Neural cell (in vitro differentiated cells): Measurements from ENCODE around the gene PACSIN2. TPM values are rescaled to one million over a fixed set of nuclear protein-coding genes. Genes with fewer than 3 reads are reported as not detected.
A peak's percentile ranks its signal among the peaks of the same experiment; 100 is the strongest.

Source experiments
- H2AFZ ChIP-seq: fragments of 200-600, 300-800 bp; sonication (generic), shearing (Covaris generic); 2 replicates; pipeline ENCODE4 v1.6.0; 2014; ENCODE audit warnings: low read depth, mild to moderate bottlenecking, antibody characterized with exemption, low read length, moderate library complexity
- H3F3A ChIP-seq: fragments of 200-600 bp; shearing (Covaris generic); 2 replicates; pipeline ENCODE4 v1.6.1; 2016; ENCODE audit warnings: mild to moderate bottlenecking, moderate library complexity, mixed read lengths, antibody characterized with exemption, low read length; ENCODE audit not compliant: insufficient read depth, poor library complexity, severe bottlenecking
- H3K27ac ChIP-seq: fragments of 200-600, 300-800 bp; sonication (generic), shearing (Covaris generic); 2 replicates; pipeline ENCODE4 v1.5.1; 2014; ENCODE audit warnings: mild to moderate bottlenecking, low read length, moderate library complexity
- H3K27me3 ChIP-seq: fragments of 300-800, 200-600 bp; sonication (generic), shearing (Covaris generic); 2 replicates; pipeline ENCODE4 v1.6.0; 2014; ENCODE audit warnings: mild to moderate bottlenecking, low read depth, low read length, moderate library complexity; ENCODE audit not compliant: insufficient read depth
- H3K36me3 ChIP-seq: fragments of 300-800, 200-600 bp; sonication (generic), shearing (Covaris generic); 2 replicates; pipeline ENCODE4 v1.5.1; 2014; ENCODE audit warnings: mild to moderate bottlenecking, antibody characterized with exemption, low read length, moderate library complexity; ENCODE audit not compliant: insufficient read depth
- H3K4me2 ChIP-seq: fragments of 300-800, 200-600 bp; sonication (generic), shearing (Covaris generic); 2 replicates; pipeline ENCODE4 v1.6.0; 2014; ENCODE audit warnings: mild to moderate bottlenecking, low read length
- H3K4me3 ChIP-seq: fragments of 300-800, 200-600 bp; sonication (generic), shearing (Covaris generic); 2 replicates; pipeline ENCODE4 v1.5.1; 2014; ENCODE audit warnings: mild to moderate bottlenecking, low read length, moderate library complexity
- H3K79me2 ChIP-seq: fragments of 200-600 bp; shearing (Covaris generic); replicated peaks from 2 replicates; pipeline ENCODE4 v1.6.0; 2014; ENCODE audit warnings: mild to moderate bottlenecking, low read length, moderate library complexity; ENCODE audit not compliant: insufficient read depth
- H3K9ac ChIP-seq: fragments of 300-800, 200-600 bp; sonication (generic), shearing (Covaris generic); 2 replicates; pipeline ENCODE4 v1.6.1; 2016; ENCODE audit warnings: mild to moderate bottlenecking, low read length, mixed read lengths
- H3K9me2 ChIP-seq: fragments of 200-600 bp; shearing (Covaris generic); 2 replicates; pipeline ENCODE4 v1.6.1; 2016; ENCODE audit warnings: mild to moderate bottlenecking, low read length, mixed read lengths; ENCODE audit not compliant: insufficient read depth
- H3K9me3 ChIP-seq: fragments of 200-600, 300-800 bp; sonication (generic), shearing (Covaris generic); 2 replicates; pipeline ENCODE4 v1.6.1; 2016; ENCODE audit warnings: mild to moderate bottlenecking, mixed run types, low read length, moderate library complexity, mixed read lengths
- H4K20me1 ChIP-seq: fragments of 200-600 bp; shearing (Covaris generic); 2 replicates; pipeline ENCODE4 v1.6.1; 2016; ENCODE audit warnings: mild to moderate bottlenecking, mixed run types; ENCODE audit not compliant: insufficient read depth
- CTCF ChIP-seq: fragments of 450-650 bp; IDR thresholded peaks from 2 replicates; pipeline ENCODE4 v1.5.1; 2014; ENCODE audit warnings: antibody characterized with exemption, mild to moderate bottlenecking, moderate library complexity; ENCODE audit not compliant: poor library complexity, severe bottlenecking
- EP300 ChIP-seq: fragments of 450-650 bp; conservative IDR thresholded peaks from 2 replicates; pipeline ENCODE4 v1.6.1; 2014; ENCODE audit warnings: antibody characterized with exemption, mild to moderate bottlenecking, moderate library complexity; ENCODE audit not compliant: poor library complexity, severe bottlenecking
- EZH2 ChIP-seq: fragments of 200-600, 300-800 bp; shearing (Covaris generic), sonication (generic); IDR thresholded peaks from 2 replicates; pipeline ENCODE4 v1.6.1; 2014; ENCODE audit warnings: antibody characterized with exemption, low read length, borderline replicate concordance, mild to moderate bottlenecking; ENCODE audit not compliant: insufficient read depth, poor library complexity, severe bottlenecking
- MXI1 ChIP-seq: fragments of 450-650 bp; conservative IDR thresholded peaks from 2 replicates; pipeline ENCODE4 v1.6.1; 2014; ENCODE audit warnings: antibody characterized with exemption, mild to moderate bottlenecking; ENCODE audit not compliant: poor library complexity, severe bottlenecking
- POLR2AphosphoS5 ChIP-seq: IDR thresholded peaks from 2 replicates; pipeline ENCODE4 v1.6.1; 2012
- RAD21 ChIP-seq: fragments of 450-650 bp; conservative IDR thresholded peaks from 2 replicates; pipeline ENCODE4 v1.6.1; 2014; ENCODE audit warnings: antibody characterized with exemption, mild to moderate bottlenecking, moderate library complexity
- SMC3 ChIP-seq: fragments of 450-650 bp; conservative IDR thresholded peaks from 2 replicates; pipeline ENCODE4 v1.6.1; 2014; ENCODE audit warnings: antibody characterized with exemption, mild to moderate bottlenecking, moderate library complexity; ENCODE audit not compliant: poor library complexity
- TAF1 ChIP-seq: IDR thresholded peaks from 2 replicates; pipeline ENCODE4 v1.6.1; 2012; ENCODE audit warnings: low read depth
- polyA plus RNA-seq: library from polyadenylated mRNA; depleted of rRNA; stranded (reverse); fragments of >200 nt; gene quantifications from 2 replicates; pipeline ENCODE4 v1.2.3, GENCODE V29; 2014
- TF ChIP-seq, protein P1 (sequence below): IDR thresholded peaks from 2 replicates; pipeline ENCODE4 v1.6.1; 2012; ENCODE audit warnings: borderline replicate concordance

PACSIN2 gene
- polyA plus RNA-seq, 1 donor from 2014 or later: 47.2 TPM

- Histone ChIP-seq H3K9me2 (no peaks in the 10 kb centered on the region), H3K4me3 (peak overlapping the region; percentile 92), H3K27ac (no peak overlapping the region), H3K9ac (no peak overlapping the region), H3K27me3 (no peaks in the 10 kb centered on the region), H3K79me2 (peaks cover 29% of the 10 kb centered on the region), H3K9me3 (no peaks in the 10 kb centered on the region), H3K4me2 (no peak overlapping the region), H3K36me3 (peaks cover 3% of the 10 kb centered on the region), H3F3A (no peaks in the 10 kb centered on the region), H4K20me1 (no peaks in the 10 kb centered on the region), H2AFZ (no peak overlapping the region)
- TF ChIP-seq RAD21: no peak
- TF ChIP-seq POLR2AphosphoS5: no peak
- TF ChIP-seq CTCF: no peak
- no peak for TF ChIP-seq TAF1
- no peak for TF ChIP-seq SMC3
These were observed 157.0 kb downstream of the PACSIN2 start for GRCh38 chr22:42857845-42858481.

GRCh38 chr22:42856865-42857704 is 157.9 kb downstream of the PACSIN2 start, which contains the start of gene ARFGAP3:
Gene ARFGAP3, minus strand, starts transcription at chr22:42857273. Its CDS starts 91 bp downstream, at chr22:42857182.
- Histone ChIP-seq H3K9me2 (no peaks in the 10 kb centered on the region), H3K36me3 (peaks cover 3% of the 10 kb centered on the region), H3K27ac (peak within 1 kb of the TSS; percentile 79), H3K9me3 (no peaks in the 10 kb centered on the region), H3K27me3 (no peaks in the 10 kb centered on the region), H2AFZ (peak within 1 kb of the TSS; percentile 60), H3K4me2 (peak within 1 kb of the TSS; percentile 98), H4K20me1 (no peaks in the 10 kb centered on the region), H3K79me2 (peaks cover 29% of the 10 kb centered on the region), H3K4me3 (peak within 1 kb of the TSS; percentile 92), H3F3A (no peaks in the 10 kb centered on the region), H3K9ac (peak within 1 kb of the TSS; percentile 84)
- TF ChIP-seq EP300: peak; percentile 49
- TF ChIP-seq, protein P1, sequence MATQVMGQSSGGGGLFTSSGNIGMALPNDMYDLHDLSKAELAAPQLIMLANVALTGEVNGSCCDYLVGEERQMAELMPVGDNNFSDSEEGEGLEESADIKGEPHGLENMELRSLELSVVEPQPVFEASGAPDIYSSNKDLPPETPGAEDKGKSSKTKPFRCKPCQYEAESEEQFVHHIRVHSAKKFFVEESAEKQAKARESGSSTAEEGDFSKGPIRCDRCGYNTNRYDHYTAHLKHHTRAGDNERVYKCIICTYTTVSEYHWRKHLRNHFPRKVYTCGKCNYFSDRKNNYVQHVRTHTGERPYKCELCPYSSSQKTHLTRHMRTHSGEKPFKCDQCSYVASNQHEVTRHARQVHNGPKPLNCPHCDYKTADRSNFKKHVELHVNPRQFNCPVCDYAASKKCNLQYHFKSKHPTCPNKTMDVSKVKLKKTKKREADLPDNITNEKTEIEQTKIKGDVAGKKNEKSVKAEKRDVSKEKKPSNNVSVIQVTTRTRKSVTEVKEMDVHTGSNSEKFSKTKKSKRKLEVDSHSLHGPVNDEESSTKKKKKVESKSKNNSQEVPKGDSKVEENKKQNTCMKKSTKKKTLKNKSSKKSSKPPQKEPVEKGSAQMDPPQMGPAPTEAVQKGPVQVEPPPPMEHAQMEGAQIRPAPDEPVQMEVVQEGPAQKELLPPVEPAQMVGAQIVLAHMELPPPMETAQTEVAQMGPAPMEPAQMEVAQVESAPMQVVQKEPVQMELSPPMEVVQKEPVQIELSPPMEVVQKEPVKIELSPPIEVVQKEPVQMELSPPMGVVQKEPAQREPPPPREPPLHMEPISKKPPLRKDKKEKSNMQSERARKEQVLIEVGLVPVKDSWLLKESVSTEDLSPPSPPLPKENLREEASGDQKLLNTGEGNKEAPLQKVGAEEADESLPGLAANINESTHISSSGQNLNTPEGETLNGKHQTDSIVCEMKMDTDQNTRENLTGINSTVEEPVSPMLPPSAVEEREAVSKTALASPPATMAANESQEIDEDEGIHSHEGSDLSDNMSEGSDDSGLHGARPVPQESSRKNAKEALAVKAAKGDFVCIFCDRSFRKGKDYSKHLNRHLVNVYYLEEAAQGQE: peak; percentile 77
- peak; percentile 95 for TF ChIP-seq POLR2AphosphoS5
- peak; percentile 37 for TF ChIP-seq RAD21
- TF ChIP-seq EZH2: no peak
- TF ChIP-seq TAF1: peak; percentile 79
- no peak for TF ChIP-seq SMC3
- peak; percentile 77 for TF ChIP-seq MXI1
- TF ChIP-seq CTCF: no peak
